Measurements from ENCODE around the gene GNAI2.

Gene GNAI2

DNA sequence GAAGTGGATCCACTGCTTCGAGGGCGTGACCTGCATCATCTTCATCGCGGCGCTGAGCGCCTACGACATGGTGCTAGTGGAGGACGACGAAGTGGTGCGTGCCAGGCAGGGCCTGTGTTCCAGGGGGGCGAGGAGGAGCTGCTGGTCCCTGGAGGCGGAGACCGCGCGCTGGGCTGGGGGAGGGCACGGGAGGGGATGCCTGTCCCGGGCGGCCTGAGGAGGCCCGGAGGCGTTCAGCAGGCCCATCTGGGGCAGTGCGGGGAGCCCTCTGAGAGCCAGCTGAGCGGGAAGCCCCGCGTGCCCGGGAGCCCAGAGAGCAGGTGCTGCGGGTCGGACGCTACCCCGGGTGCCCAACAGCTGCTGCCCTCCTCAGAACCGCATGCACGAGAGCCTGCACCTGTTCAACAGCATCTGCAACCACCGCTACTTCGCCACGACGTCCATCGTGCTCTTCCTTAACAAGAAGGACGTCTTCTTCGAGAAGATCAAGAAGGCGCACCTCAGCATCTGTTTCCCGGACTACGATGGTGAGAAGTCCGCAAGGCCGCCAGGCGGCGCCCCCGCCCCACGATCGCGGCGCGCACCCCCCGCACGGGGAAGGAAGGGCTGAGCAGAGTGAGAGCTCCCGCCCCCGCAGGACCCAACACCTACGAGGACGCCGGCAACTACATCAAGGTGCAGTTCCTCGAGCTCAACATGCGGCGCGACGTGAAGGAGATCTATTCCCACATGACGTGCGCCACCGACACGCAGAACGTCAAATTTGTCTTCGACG, 41.7 kb upstream of the GNAI2 start:
- TF ChIP-seq, protein P1, sequence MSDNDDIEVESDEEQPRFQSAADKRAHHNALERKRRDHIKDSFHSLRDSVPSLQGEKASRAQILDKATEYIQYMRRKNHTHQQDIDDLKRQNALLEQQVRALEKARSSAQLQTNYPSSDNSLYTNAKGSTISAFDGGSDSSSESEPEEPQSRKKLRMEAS (IDR thresholded peaks at IDR 0.05) = peak; percentile 91
- TF ChIP-seq CREB1 (IDR thresholded peaks at IDR 0.05; ENCODE audit: low read depth) (no peak), EGR1 (IDR thresholded peaks at IDR 0.05) (peak; percentile 92), TAF1 (IDR thresholded peaks at IDR 0.05; ENCODE audit: low read depth) (no peak), EP300 (IDR thresholded peaks at IDR 0.05; ENCODE audit: borderline replicate concordance) (no peak), RAD21 (IDR thresholded peaks at IDR 0.05; ENCODE audit: low read depth) (peak; percentile 94)
- TF ChIP-seq, protein P2, sequence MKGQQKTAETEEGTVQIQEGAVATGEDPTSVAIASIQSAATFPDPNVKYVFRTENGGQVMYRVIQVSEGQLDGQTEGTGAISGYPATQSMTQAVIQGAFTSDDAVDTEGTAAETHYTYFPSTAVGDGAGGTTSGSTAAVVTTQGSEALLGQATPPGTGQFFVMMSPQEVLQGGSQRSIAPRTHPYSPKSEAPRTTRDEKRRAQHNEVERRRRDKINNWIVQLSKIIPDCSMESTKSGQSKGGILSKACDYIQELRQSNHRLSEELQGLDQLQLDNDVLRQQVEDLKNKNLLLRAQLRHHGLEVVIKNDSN (IDR thresholded peaks at IDR 0.05) = 0 out of 2 replicates have a peak, but pooled peaks have one; percentile 5

DNA sequence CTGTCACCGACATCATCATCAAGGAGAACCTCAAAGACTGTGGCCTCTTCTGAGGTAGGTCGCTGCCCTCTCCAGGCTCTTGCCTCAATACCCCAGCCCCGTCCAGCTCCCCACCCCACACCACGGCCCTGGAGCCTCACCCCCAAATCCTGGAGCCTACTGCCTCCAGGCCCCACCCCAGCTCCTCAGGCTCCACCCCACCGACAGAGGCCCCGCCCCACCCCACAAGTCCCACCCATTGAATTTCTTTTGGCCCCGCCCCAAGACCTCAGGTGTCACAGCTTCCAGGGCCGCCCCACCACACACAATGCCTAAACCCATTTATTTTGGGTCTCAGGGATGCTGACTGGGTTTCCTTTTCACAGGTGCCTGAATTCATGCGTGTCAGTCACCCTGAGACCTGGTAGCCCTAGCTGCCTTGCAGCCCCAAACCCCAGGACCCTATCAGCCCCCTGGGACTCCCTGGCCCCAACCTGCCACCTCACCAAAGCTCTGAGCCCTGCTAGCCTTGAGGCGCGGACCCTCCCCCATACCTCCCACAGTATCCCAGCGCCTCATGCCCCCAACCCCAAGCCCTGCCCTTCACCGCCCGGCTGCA, 41.0 kb upstream of the GNAI2 start:
- no peak for TF ChIP-seq EGR1 (IDR thresholded peaks at IDR 0.05)
- TF ChIP-seq CEBPB (IDR thresholded peaks at IDR 0.05) = no peak
- no peak for TF ChIP-seq YY1 (IDR thresholded peaks at IDR 0.05; ENCODE audit: low read depth)

DNA sequence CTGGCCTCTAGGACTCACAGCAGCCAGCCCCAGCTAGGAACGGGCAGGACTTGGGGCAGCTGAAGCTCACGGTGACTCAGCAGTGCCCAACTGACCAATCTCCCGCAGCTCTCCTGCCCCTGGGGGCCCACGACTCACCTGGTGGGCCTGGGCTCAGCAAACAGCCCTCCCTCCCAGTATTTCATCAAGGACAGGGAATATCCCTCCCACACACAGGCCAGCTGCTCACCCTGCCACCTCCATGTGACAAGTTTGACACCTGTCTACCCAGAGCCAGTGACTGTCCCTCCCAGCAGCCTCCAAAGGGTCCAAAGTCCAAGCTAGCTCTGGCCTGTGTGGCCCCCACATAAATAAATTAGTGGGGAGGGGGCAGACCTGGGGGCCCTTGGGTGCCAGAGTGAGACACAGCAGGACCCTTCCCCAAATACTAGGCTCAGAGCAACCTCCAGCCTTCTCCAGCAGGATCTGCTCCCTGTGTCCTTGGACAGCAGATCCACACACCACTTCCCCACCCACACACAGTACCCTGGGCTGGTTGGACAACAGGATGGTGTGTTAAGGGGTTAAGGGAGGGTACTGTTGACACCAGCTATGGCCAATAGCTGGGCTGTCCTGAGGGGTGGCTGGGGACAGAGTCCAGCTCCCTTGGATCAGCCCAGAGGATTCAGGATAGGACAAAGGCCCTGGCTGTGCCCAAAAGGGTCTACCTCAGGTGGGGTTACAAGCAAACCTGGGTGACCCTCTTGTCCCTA, 40.3 kb upstream of the GNAI2 start:
- no peak for TF ChIP-seq FOXM1 (IDR thresholded peaks at IDR 0.05; ENCODE audit: borderline replicate concordance, low read depth)
- TF ChIP-seq CREB1 (IDR thresholded peaks at IDR 0.05; ENCODE audit: low read depth) = no peak
- no peak for TF ChIP-seq TEAD4 (IDR thresholded peaks at IDR 0.05)
- no peak for TF ChIP-seq YY1 (IDR thresholded peaks at IDR 0.05; ENCODE audit: low read depth)
- TF ChIP-seq EGR1 (IDR thresholded peaks at IDR 0.05) = no peak
- no peak for TF ChIP-seq TAF1 (IDR thresholded peaks at IDR 0.05; ENCODE audit: low read depth)
- TF ChIP-seq EP300 (IDR thresholded peaks at IDR 0.05; ENCODE audit: borderline replicate concordance) = no peak
- TF ChIP-seq CEBPB (IDR thresholded peaks at IDR 0.05) = no peak
- TF ChIP-seq, protein P1 (IDR thresholded peaks at IDR 0.05) = peak; percentile 47; the same call in 1 of the 2 replicates
- TF ChIP-seq, protein P3, sequence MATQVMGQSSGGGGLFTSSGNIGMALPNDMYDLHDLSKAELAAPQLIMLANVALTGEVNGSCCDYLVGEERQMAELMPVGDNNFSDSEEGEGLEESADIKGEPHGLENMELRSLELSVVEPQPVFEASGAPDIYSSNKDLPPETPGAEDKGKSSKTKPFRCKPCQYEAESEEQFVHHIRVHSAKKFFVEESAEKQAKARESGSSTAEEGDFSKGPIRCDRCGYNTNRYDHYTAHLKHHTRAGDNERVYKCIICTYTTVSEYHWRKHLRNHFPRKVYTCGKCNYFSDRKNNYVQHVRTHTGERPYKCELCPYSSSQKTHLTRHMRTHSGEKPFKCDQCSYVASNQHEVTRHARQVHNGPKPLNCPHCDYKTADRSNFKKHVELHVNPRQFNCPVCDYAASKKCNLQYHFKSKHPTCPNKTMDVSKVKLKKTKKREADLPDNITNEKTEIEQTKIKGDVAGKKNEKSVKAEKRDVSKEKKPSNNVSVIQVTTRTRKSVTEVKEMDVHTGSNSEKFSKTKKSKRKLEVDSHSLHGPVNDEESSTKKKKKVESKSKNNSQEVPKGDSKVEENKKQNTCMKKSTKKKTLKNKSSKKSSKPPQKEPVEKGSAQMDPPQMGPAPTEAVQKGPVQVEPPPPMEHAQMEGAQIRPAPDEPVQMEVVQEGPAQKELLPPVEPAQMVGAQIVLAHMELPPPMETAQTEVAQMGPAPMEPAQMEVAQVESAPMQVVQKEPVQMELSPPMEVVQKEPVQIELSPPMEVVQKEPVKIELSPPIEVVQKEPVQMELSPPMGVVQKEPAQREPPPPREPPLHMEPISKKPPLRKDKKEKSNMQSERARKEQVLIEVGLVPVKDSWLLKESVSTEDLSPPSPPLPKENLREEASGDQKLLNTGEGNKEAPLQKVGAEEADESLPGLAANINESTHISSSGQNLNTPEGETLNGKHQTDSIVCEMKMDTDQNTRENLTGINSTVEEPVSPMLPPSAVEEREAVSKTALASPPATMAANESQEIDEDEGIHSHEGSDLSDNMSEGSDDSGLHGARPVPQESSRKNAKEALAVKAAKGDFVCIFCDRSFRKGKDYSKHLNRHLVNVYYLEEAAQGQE (IDR thresholded peaks at IDR 0.05; ENCODE audit: low read depth) = no peak
- TF ChIP-seq, protein P2 (IDR thresholded peaks at IDR 0.05) = no peak
- TF ChIP-seq TCF12 (IDR thresholded peaks at IDR 0.05; ENCODE audit: low read depth) = no peak
- no peak for TF ChIP-seq NFIC (IDR thresholded peaks at IDR 0.05)
- no peak for TF ChIP-seq RAD21 (IDR thresholded peaks at IDR 0.05; ENCODE audit: low read depth)
- TF ChIP-seq ZBTB7A (IDR thresholded peaks at IDR 0.05; ENCODE audit: low read depth) = 0 out of 2 replicates have a peak, but pooled peaks have one; percentile 17

GRCh38 chr3:50196253-50196801, 39.7 kb upstream of the GNAI2 start:
- TF ChIP-seq YY1 (IDR thresholded peaks at IDR 0.05; ENCODE audit: low read depth) = no peak
- TF ChIP-seq EP300 (IDR thresholded peaks at IDR 0.05; ENCODE audit: borderline replicate concordance) = no peak
- TF ChIP-seq, protein P1 (IDR thresholded peaks at IDR 0.05) = no peak
- TF ChIP-seq TCF12 (IDR thresholded peaks at IDR 0.05; ENCODE audit: low read depth) = no peak
- TF ChIP-seq, protein P2 (IDR thresholded peaks at IDR 0.05) = no peak
- no peak for TF ChIP-seq TAF1 (IDR thresholded peaks at IDR 0.05; ENCODE audit: low read depth)
- TF ChIP-seq CREB1 (IDR thresholded peaks at IDR 0.05; ENCODE audit: low read depth) = no peak
- no peak for TF ChIP-seq FOXM1 (IDR thresholded peaks at IDR 0.05; ENCODE audit: borderline replicate concordance, low read depth)
- TF ChIP-seq RAD21 (IDR thresholded peaks at IDR 0.05; ENCODE audit: low read depth) = no peak
- TF ChIP-seq ZBTB7A (IDR thresholded peaks at IDR 0.05; ENCODE audit: low read depth) = no peak
- no peak for TF ChIP-seq TEAD4 (IDR thresholded peaks at IDR 0.05)
- no peak for TF ChIP-seq EGR1 (IDR thresholded peaks at IDR 0.05)
- no peak for TF ChIP-seq NFIC (IDR thresholded peaks at IDR 0.05)
- no peak for TF ChIP-seq CEBPB (IDR thresholded peaks at IDR 0.05)
- TF ChIP-seq, protein P3 (IDR thresholded peaks at IDR 0.05; ENCODE audit: low read depth) = no peak
